NB4 (cell line): Measurements from ENCODE around the gene NME7.

Experiments
- POLR2A ChIP-seq: IDR thresholded peaks from 2 replicates; pipeline ENCODE4 v1.6.1; 2011; ENCODE audit warnings: mild to moderate bottlenecking; ENCODE audit not compliant: insufficient read length; ENCODE audit errors: extremely low read depth
- TF ChIP-seq, protein P1 (sequence below): IDR thresholded peaks from one replicate; pipeline ENCODE4 v1.5.1; 2012; ENCODE audit warnings: low read depth, low read length
- TF ChIP-seq, protein P2 (sequence below): IDR thresholded peaks from 2 replicates; pipeline ENCODE4 v1.6.1; 2011; ENCODE audit warnings: low read depth, low read length

DNA sequence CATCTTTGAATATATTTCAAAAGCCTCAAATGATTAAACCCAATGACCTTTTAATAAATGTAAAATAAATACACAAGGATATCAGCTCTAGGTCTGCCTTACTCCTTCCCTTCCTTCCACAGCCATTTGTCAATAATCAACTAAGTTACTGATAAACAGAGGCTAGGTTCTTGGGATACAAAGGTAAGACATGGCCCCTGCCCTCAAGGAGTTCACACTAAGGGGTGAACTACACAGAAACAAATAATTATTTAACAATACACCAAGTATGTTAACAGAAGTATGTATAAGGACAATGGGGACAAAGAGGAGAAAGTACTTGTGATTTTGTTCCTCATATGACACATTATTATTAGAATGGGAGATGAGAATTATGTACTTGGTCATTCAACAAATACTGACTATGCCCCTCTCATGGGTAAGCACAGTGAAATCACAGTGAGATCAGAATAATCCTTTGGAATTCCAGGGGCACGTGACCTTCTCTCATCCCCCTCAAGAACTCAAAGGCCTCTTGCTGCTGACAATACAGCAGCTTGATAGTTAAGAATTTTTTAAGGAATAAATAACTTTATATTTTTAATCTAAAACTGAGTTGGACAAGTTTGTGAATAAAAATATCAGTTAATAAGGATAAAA lies 220.9 kb downstream of the NME7 start:
- TF ChIP-seq POLR2A, result no peak
- TF ChIP-seq, protein P1, sequence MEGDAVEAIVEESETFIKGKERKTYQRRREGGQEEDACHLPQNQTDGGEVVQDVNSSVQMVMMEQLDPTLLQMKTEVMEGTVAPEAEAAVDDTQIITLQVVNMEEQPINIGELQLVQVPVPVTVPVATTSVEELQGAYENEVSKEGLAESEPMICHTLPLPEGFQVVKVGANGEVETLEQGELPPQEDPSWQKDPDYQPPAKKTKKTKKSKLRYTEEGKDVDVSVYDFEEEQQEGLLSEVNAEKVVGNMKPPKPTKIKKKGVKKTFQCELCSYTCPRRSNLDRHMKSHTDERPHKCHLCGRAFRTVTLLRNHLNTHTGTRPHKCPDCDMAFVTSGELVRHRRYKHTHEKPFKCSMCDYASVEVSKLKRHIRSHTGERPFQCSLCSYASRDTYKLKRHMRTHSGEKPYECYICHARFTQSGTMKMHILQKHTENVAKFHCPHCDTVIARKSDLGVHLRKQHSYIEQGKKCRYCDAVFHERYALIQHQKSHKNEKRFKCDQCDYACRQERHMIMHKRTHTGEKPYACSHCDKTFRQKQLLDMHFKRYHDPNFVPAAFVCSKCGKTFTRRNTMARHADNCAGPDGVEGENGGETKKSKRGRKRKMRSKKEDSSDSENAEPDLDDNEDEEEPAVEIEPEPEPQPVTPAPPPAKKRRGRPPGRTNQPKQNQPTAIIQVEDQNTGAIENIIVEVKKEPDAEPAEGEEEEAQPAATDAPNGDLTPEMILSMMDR, result no peak
- TF ChIP-seq, protein P2, sequence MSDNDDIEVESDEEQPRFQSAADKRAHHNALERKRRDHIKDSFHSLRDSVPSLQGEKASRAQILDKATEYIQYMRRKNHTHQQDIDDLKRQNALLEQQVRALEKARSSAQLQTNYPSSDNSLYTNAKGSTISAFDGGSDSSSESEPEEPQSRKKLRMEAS, result no peak
